22Rv1 (cell line): ENCODE results near the gene GRIK4.

Experiments
- H3K27ac ChIP-seq: fragments of 450-650 bp; 2 replicates; pipeline ENCODE4 v1.5.1; 2017
- CTCF ChIP-seq: fragments of 450-650 bp; IDR thresholded peaks from 2 replicates; pipeline ENCODE4 v1.5.1; 2017; ENCODE audit warnings: mild to moderate bottlenecking
- ZFX ChIP-seq: fragments of 450-650 bp; IDR thresholded peaks from 2 replicates; pipeline ENCODE4 v1.6.1; 2017; ENCODE audit warnings: antibody characterized with exemption, borderline replicate concordance

The GRIK4 gene

GRCh38 chr11:120515186-120515723 is 3.7 kb downstream of the GRIK4 start:
- H3K27ac ChIP-seq = no peak overlapping the region
- TF ChIP-seq ZFX = no peak
- no peak for TF ChIP-seq CTCF

GRCh38 chr11:120516461-120517389 is 5.2 kb downstream of the GRIK4 start:
- no peak for TF ChIP-seq ZFX
- TF ChIP-seq CTCF = no peak
- no peak overlapping the region for H3K27ac ChIP-seq

GRCh38 chr11:120517390-120517761 is 5.8 kb downstream of the GRIK4 start:
- TF ChIP-seq CTCF (no peak), ZFX (no peak)
- no peak overlapping the region for H3K27ac ChIP-seq

- no peak overlapping the region for H3K27ac ChIP-seq
- TF ChIP-seq CTCF (no peak), ZFX (no peak)
These were observed 6.3 kb downstream of the GRIK4 start for GRCh38 chr11:120517801-120518291.

- TF ChIP-seq CTCF (no peak), ZFX (no peak)
- H3K27ac ChIP-seq = no peak overlapping the region
These were observed 6.8 kb downstream of the GRIK4 start for GRCh38 chr11:120518356-120518755.

- TF ChIP-seq CTCF (no peak), ZFX (no peak)
- no peak overlapping the region for H3K27ac ChIP-seq
These were observed 7.9 kb downstream of the GRIK4 start for GRCh38 chr11:120519474-120519873.

GRCh38 chr11:120520091-120520822 is 8.7 kb downstream of the GRIK4 start:
- no peak overlapping the region for H3K27ac ChIP-seq
- TF ChIP-seq ZFX (no peak), CTCF (no peak)
